Thyroid gland (tissue), 4 donors: Measurements from ENCODE around the gene BCL7B. TPM values are rescaled to one million over a fixed set of nuclear protein-coding genes. Genes with fewer than 3 reads are reported as not detected.

Source experiments
- DNase-seq, 2 donors: peaks; one replicate each; pipeline ENCODE4 v3.0.0-alpha.2; 2019
- H3K27ac ChIP-seq, 3 donors: fragments of 200-600 bp; sonication (generic); 1 replicate in 2 of 3; 2 replicates in 1 of 3; pipeline ENCODE4 v1.5.1; 2016 to 2019; ENCODE audit warnings: mild to moderate bottlenecking in 1 of 3, moderate library complexity in 1 of 3
- H3K27me3 ChIP-seq: fragments of 200-600 bp; sonication (generic); one replicate; pipeline ENCODE4 v1.5.1; 2019
- H3K36me3 ChIP-seq, 2 donors: fragments of 200-600 bp; sonication (generic); one replicate each; pipeline ENCODE4 v1.5.1; 2016 to 2019
- H3K4me1 ChIP-seq, 2 donors: fragments of 200-600 bp; sonication (generic); one replicate each; pipeline ENCODE4 v1.5.1; 2017 to 2019
- H3K4me3 ChIP-seq, 3 donors: fragments of 200-600 bp; sonication (generic); replicated peaks in 1 of 3; 1 replicate in 2 of 3; 2 replicates in 1 of 3; pipeline ENCODE4 v1.5.1; 2016; ENCODE audit warnings: mild to moderate bottlenecking in 1 of 3
- H3K9me3 ChIP-seq: fragments of 200-600 bp; sonication (generic); one replicate; pipeline ENCODE4 v1.5.1; 2017
- CTCF ChIP-seq, 6 experiments: fragments of 200-600 bp in 3 of 6; fragments of 450-650 bp in 3 of 6; sonication (generic) in 3 of 6; IDR thresholded peaks; one replicate each; pipeline ENCODE4 v1.5.1; 2016 to 2019; ENCODE audit warnings: antibody characterized with exemption in 6 of 6, mild to moderate bottlenecking in 2 of 6, inconsistent platforms in 1 of 6, moderate library complexity in 1 of 6
- POLR2A ChIP-seq, 2 donors: fragments of 450-650 bp; IDR thresholded peaks; one replicate each; pipeline ENCODE4 v1.6.1; 2017; ENCODE audit warnings: antibody characterized with exemption in 2 of 2, mild to moderate bottlenecking in 2 of 2, moderate library complexity in 1 of 2
- WGBS, 2 donors: methylation state at CpG; one replicate each; pipeline ENCODE4 v1.1.5; 2017; 5-methylcytosine and 5-hydroxymethylcytosine counted together
- intact Hi-C: fragments of 100-400 bp; cut with DNase I; formaldehyde crosslinking; loops from one replicate; pipeline ENCODE4 v1.15.1; 2023
- total RNA-seq, 4 donors: library from RNA; depleted of rRNA; stranded (reverse); fragments of >200 nt; gene quantifications; one replicate each; pipeline ENCODE4 v1.2.3, GENCODE V29; 2016

BCL7B gene
- total RNA-seq, 4 donors from 2014 or later: 52.5 to 83.1 (median 74.4) TPM

GRCh38 chr7:73521636-73522104 lies 35.8 kb downstream of the BCL7B start:
- TF ChIP-seq POLR2A (IDR thresholded peaks at IDR 0.05) (no peak), CTCF (IDR thresholded peaks at IDR 0.05) (no peak)
- peak; percentile 62 to 65 for DNase-seq
- WGBS, 2 donors: 0% methylated on average over 1 of the region's 62 CpGs; no CpG with 5 or more reads in 1 of the 2 donors
- intact Hi-C loops: no loop called here
- H3K27ac ChIP-seq: peak overlapping the region; percentile 85 to 96 (median 92)
- H3K9me3 ChIP-seq: no peaks in the 10 kb centered on the region
- peaks cover 32 to 34% of the 10 kb centered on the region in 2 donors for H3K4me1 ChIP-seq
- H3K4me3 ChIP-seq: peak overlapping the region; percentile 48 to 91 (median 84)
- H3K36me3 ChIP-seq: peaks cover 0 to 4% of the 10 kb centered on the region in 2 donors
- H3K27me3 ChIP-seq: no peaks in the 10 kb centered on the region

DNA sequence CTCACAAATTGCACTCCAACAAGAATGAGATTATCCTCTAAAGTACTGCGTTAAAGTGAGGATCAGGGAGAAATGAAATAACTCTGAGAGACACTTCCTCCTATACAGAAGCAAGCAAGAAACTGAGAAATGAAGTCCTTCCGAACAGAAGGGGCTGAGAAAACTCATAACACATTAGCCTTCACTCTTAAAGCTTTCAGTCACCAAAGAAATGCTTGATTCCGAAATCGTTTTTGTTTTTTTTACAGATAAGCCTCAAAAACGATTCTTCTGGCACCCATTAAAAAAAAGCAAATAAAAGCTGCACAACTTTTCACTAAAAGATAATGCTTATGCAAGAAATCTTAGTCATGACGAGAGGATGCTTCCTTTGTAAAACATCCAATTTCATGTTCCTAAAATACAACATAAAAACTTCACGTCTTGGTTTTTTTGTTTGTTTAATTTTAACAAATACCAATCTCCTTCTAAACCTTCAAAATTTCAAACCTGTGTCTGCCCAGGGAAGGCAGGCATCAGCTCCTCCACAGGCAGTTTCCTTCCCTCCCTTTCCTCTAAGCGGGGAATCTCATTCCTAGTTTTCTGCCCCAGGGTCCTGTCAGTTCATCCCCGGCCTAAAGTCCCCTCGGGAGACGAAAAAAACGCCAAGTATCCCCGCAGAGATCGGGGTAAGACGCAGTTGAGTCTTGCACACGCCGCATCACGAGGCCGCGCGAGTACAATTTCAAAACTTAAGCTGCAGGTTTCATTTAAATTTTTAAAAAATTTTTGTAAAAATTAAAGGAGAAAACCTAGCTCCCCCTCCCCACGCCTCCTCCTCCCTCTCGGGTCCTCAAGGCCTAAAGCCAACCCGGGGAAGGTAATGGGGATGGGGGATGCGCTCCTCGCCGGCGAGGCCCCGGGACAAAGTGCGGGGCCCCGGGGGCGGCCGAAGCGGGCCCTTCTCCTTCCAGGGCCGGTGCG lies 36.5 kb downstream of the BCL7B start:
- peak overlapping the region; percentile 85 to 96 (median 92) for H3K27ac ChIP-seq
- H3K4me3 ChIP-seq: peak overlapping the region; percentile 48 to 91 (median 84)
- peaks cover under 1 to 9% of the 10 kb centered on the region in 2 donors for H3K36me3 ChIP-seq
- 3% methylated on average over 28 to 34 of the region's 36 CpGs for WGBS, 2 donors
- TF ChIP-seq POLR2A (IDR thresholded peaks at IDR 0.05) (no peak), CTCF (IDR thresholded peaks at IDR 0.05) (no peak)
- DNase-seq: peak; percentile 5
- intact Hi-C loops: no loop called here
- H3K4me1 ChIP-seq: peaks cover 32 to 34% of the 10 kb centered on the region in 2 donors
- H3K9me3 ChIP-seq: no peaks in the 10 kb centered on the region
- H3K27me3 ChIP-seq: no peaks in the 10 kb centered on the region

DNA sequence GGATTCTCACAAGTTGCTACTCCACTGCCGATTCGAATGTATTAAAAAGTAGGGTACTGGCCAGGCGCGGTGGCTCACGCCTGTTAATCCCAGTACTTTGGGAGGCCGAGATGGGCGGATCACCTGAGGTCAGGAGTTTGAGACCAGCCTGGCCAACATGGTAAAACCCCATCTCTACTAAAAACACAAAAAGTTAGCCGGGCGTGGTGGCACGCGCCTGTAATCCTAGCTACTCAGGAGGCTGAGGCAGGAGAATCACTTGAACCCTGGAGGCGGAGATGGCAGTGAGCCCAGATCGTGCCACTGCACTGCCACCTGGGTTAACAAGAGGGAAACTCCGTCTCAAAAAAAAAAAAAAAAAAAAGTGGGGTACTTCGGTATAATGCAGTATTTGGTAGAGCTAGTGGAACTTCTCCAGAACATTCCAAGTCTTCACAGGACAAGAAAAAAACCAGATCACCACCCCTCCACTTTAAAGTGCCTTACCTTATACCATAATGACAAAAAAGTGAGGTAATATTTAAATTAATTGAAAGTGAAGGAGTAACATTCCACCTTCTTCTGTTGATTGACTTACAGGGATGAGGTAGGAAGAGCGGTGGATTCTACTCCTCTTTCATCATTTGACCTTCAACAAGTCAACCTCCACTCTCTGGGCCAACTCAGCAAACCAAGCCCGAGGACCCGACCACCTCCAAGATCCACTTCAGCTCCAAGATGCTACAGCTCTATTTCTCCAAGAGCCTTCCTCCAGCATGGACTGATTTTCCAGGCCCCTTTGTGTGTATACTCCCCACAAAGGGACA lies 37.4 kb downstream of the BCL7B start:
- Histone ChIP-seq H3K27ac (peak overlapping the region in 2 of 3 donors; percentile 13 to 96), H3K4me1 (peaks cover 32 to 34% of the 10 kb centered on the region in 2 donors), H3K4me3 (peak overlapping the region in 2 of 3 donors; percentile 9 to 84), H3K27me3 (no peaks in the 10 kb centered on the region), H3K36me3 (peaks cover 5 to 16% of the 10 kb centered on the region in 2 donors), H3K9me3 (no peaks in the 10 kb centered on the region)
- intact Hi-C loops: no loop called here
- TF ChIP-seq CTCF (IDR thresholded peaks at IDR 0.05): no peak
- no peak for TF ChIP-seq POLR2A (IDR thresholded peaks at IDR 0.05)
- DNase-seq: peak in 1 of 2 donors; percentile 11
- WGBS, 2 donors: 68 to 69% methylated on average over 18 of the region's 18 CpGs

GRCh38 chr7:73518470-73518869 lies 39.0 kb downstream of the BCL7B start:
- H3K27me3 ChIP-seq: no peaks in the 10 kb centered on the region
- no peak overlapping the region for H3K4me3 ChIP-seq
- no peak overlapping the region for H3K27ac ChIP-seq
- TF ChIP-seq POLR2A (IDR thresholded peaks at IDR 0.05) (no peak), CTCF (IDR thresholded peaks at IDR 0.05) (no peak)
- H3K36me3 ChIP-seq: peaks cover 10 to 16% of the 10 kb centered on the region in 2 donors
- WGBS, 2 donors: 82 to 87% methylated on average over 5 of the region's 5 CpGs
- peaks cover 32 to 34% of the 10 kb centered on the region in 2 donors for H3K4me1 ChIP-seq
- intact Hi-C loops: no loop called here
- H3K9me3 ChIP-seq: no peaks in the 10 kb centered on the region
- no peak for DNase-seq
